Stimulated activated naive CD8-positive, alpha-beta T cell treated with anti-CD3 and anti-CD28 coated beads, Interleukin-15, amount 100 ng/mL, for 72 hours (primary cell): ENCODE measurements around the gene ZC3H7B.
"Not testable (repeated sequence)": the region's sequence is repeated elsewhere in the genome, so short reads cannot be mapped to it uniquely, and the experiment has no call there.

Source experiments
- ATAC-seq: fragments of 150-1000 bp; cut with Tn5 transposase; 2 replicates; pipeline ENCODE4 v1.10.0; 2021; ENCODE audit warnings: mild to moderate bottlenecking, moderate library complexity
- DNase-seq, 2 donors: peaks; one replicate each; pipeline ENCODE4 v3.0.0; 2021 to 2022
- H3K27ac Mint-ChIP-seq, 2 donors: one replicate each; pipeline ENCODE4 v1.8.0; 2022; ENCODE audit warnings: mild to moderate bottlenecking in 2 of 2, mixed read lengths in 2 of 2, moderate library complexity in 2 of 2
- H3K27me3 Mint-ChIP-seq: one replicate; pipeline ENCODE4 v1.8.0; 2022; ENCODE audit warnings: mixed read lengths
- H3K4me1 Mint-ChIP-seq: one replicate; pipeline ENCODE4 v1.8.0; 2022; ENCODE audit warnings: mild to moderate bottlenecking, mixed read lengths
- H3K4me3 Mint-ChIP-seq, 2 donors: one replicate each; pipeline ENCODE4 v1.8.0; 2022; ENCODE audit warnings: mild to moderate bottlenecking in 2 of 2, mixed read lengths in 2 of 2, moderate library complexity in 1 of 2
- H3K9me3 Mint-ChIP-seq, 2 donors: one replicate each; pipeline ENCODE4 v1.8.0; 2022; ENCODE audit warnings: mixed read lengths in 2 of 2

Gene ZC3H7B

GRCh38 chr22:41280065-41280464 lies 21.3 kb upstream of the ZC3H7B start:
- ATAC-seq: no peak
- Mint-ChIP-seq H3K9me3 (no peaks in the 10 kb centered on the region), H3K27ac (no peak overlapping the region)

GRCh38 chr22:41280854-41281253 lies 20.5 kb upstream of the ZC3H7B start:
- Mint-ChIP-seq H3K27ac (peak overlapping the region; percentile 81 to 93), H3K4me3 (no peak overlapping the region)

More at GRCh38 chr22:41280065-41280464, 21.3 kb upstream of the ZC3H7B start:
- H3K27me3 Mint-ChIP-seq: no peaks in the 10 kb centered on the region
- H3K4me1 Mint-ChIP-seq: peaks cover 38% of the 10 kb centered on the region
- no peak overlapping the region for H3K4me3 Mint-ChIP-seq
- DNase-seq: no peak

GRCh38 chr22:41284465-41284864 lies 16.9 kb upstream of the ZC3H7B start:
- no peak for ATAC-seq
- DNase-seq: no peak
- peak overlapping the region; percentile 94 to 96 for H3K4me3 Mint-ChIP-seq
- H3K9me3 Mint-ChIP-seq: no peaks in the 10 kb centered on the region
- H3K4me1 Mint-ChIP-seq: peaks cover 54% of the 10 kb centered on the region
- no peaks in the 10 kb centered on the region for H3K27me3 Mint-ChIP-seq
- H3K27ac Mint-ChIP-seq: peak overlapping the region; percentile 82 to 100

More at GRCh38 chr22:41280854-41281253, 20.5 kb upstream of the ZC3H7B start:
- no peak for DNase-seq
- Mint-ChIP-seq H3K9me3 (no peaks in the 10 kb centered on the region), H3K4me1 (peaks cover 40% of the 10 kb centered on the region), H3K27me3 (no peaks in the 10 kb centered on the region)
- no peak for ATAC-seq

DNA sequence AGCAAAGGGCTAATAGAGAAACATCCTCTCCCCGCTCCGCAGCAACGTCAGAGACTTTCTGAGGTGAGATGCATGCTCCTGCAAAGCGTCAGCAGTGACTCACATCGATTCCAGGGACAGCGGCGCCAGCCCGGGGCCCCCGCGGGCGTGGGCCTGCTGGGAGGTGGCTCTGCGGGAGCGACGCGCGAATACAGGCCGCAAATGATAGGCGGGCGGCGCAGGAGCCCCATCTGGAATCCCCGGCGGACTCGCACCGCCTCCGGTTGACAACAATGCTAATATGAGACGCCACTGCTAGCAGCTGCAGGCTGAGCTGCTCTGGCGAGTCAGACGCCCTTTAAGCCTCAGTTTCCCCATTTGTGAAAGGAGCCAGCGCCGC lies 15.9 kb upstream of the ZC3H7B start:
- Mint-ChIP-seq H3K27ac (peak overlapping the region; percentile 99 to 100), H3K27me3 (no peaks in the 10 kb centered on the region), H3K9me3 (no peaks in the 10 kb centered on the region), H3K4me3 (peak overlapping the region; percentile 94 to 96), H3K4me1 (peaks cover 51% of the 10 kb centered on the region)
- DNase-seq (peak; percentile 93 to 95), ATAC-seq (peak; percentile 76)

- Mint-ChIP-seq H3K4me3 (peak within 1 kb of the TSS; percentile 94 to 96), H3K27me3 (no peaks in the 10 kb centered on the region), H3K4me1 (peaks cover 45% of the 10 kb centered on the region), H3K27ac (peak within 1 kb of the TSS; percentile 99 to 100), H3K9me3 (no peaks in the 10 kb centered on the region)
- ATAC-seq (peak; percentile 91), DNase-seq (peak; percentile 99)
Measured at GRCh38 chr22:41285820-41286638, 15.3 kb upstream of the ZC3H7B start, which contains the start of gene RANGAP1. Gene RANGAP1, minus strand, starts transcription at chr22:41286187. Its CDS starts 5,143 bp downstream, at chr22:41281044.

DNA sequence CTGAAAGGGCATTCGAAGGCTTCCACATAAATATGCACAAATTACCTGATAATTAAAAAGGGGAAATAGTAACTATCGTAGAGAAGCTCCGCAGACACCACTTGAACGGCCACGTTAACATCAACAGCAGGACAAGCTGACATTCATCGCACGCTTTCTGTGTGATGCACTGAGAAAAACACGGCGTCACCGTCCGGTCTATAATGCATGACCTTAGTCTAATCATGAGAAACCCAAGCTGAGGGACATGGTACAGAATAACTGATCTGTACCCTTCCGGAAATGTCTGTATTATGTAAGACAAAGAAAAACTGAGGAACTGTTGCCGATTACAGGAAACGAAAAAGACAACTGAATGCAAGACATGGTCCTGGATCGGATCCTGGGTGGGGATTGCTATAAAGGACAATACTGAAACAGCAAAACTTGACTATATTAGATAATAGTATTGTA lies 14.7 kb upstream of the ZC3H7B start:
- Mint-ChIP-seq H3K4me3 (peak overlapping the region; percentile 94 to 96), H3K4me1 (peaks cover 38% of the 10 kb centered on the region), H3K27me3 (no peaks in the 10 kb centered on the region), H3K9me3 (no peaks in the 10 kb centered on the region), H3K27ac (peak overlapping the region; percentile 99 to 100)
- ATAC-seq: peak; percentile 63
- DNase-seq: peak in 1 of 2 donors; percentile 79

GRCh38 chr22:41288245-41288946 lies 12.9 kb upstream of the ZC3H7B start:
- DNase-seq: no peak
- Mint-ChIP-seq H3K27me3 (no peaks in the 10 kb centered on the region), H3K9me3 (no peaks in the 10 kb centered on the region), H3K27ac (peak overlapping the region; percentile 93 to 95), H3K4me3 (peak overlapping the region; percentile 13 to 51), H3K4me1 (peaks cover 28% of the 10 kb centered on the region)
- no peak for ATAC-seq

GRCh38 chr22:41289671-41290070 lies 11.7 kb upstream of the ZC3H7B start:
- ATAC-seq: no peak
- Mint-ChIP-seq H3K9me3 (no peaks in the 10 kb centered on the region), H3K4me3 (no peak overlapping the region), H3K27ac (peak overlapping the region in 1 of 2 donors; percentile 50), H3K27me3 (no peaks in the 10 kb centered on the region), H3K4me1 (peaks cover 21% of the 10 kb centered on the region)
- DNase-seq: no peak

- Mint-ChIP-seq H3K9me3 (no peaks in the 10 kb centered on the region), H3K27me3 (no peaks in the 10 kb centered on the region), H3K27ac (no peak overlapping the region), H3K4me1 (peaks cover 15% of the 10 kb centered on the region), H3K4me3 (no peak overlapping the region)
- ATAC-seq (no peak), DNase-seq (no peak)
Measured at GRCh38 chr22:41290262-41291221, 10.8 kb upstream of the ZC3H7B start.

GRCh38 chr22:41294816-41295215 lies 6.5 kb upstream of the ZC3H7B start:
- not testable (repeated sequence) for H3K27me3 Mint-ChIP-seq, ATAC-seq, H3K27ac Mint-ChIP-seq, H3K9me3 Mint-ChIP-seq, H3K4me3 Mint-ChIP-seq, H3K4me1 Mint-ChIP-seq, DNase-seq

DNA sequence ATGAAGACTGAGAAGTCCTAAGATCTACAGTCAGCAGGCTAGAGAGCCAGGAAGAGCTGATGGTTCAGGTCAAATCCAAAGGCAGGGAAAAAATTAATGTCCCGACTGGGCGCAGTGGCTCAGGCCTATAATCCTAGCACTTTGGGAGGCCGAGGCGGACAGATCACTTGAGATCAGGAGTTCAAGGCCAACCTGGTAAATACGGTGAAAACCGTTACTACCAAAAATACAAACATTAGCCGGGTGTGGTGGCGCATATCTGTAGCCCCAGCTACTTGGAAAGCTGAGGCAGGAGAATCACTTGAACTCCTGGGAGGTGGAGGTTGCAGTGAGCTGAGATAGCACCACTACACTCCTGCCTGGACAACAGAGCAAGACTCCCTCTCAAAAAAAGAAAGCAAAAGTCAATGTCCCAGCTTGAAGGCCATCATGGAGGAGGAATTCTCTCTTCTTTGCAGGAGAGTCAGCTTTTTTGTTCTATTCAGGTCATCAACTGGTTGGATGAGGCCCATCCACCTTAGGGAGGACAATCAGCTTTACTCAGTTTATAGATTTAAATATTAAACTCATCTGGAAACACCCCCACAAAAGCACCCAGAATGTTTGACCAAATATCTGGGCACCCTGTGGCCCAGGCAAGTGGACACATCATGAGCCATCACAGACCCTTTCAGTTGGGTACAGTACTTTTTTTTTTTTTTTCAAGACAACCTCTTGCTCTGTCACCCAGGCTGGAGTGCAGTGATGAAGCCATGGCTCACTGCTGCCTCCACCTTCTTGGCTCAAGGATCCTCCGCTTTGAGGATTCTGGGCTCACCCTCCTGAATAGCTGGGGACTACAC lies 4.3 kb upstream of the ZC3H7B start:
- Mint-ChIP-seq H3K4me3 (no peak overlapping the region), H3K27me3 (no peaks in the 10 kb centered on the region), H3K9me3 (no peaks in the 10 kb centered on the region), H3K4me1 (peaks cover 6% of the 10 kb centered on the region), H3K27ac (no peak overlapping the region)
- no peak for DNase-seq
- no peak for ATAC-seq

DNA sequence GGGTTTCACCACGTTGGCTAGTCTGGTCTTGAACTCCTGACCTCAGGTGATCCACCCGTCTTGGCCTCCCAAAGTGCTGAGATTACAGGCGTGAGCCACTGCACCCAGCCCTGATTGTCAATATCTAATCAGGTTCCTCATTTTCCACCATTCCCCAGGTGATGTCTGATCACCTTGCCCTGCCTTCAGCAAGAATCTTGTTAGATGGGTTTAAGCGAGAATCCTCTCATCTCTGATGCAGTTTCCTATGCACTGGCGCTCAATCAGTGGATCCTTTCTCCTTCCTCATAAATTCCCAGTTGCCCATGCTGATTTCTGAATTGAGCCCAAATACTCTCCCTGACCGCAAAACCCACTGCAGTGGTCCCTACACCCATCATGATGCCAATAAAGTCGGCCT lies 664 bp upstream of the ZC3H7B start:
- no peaks in the 10 kb centered on the region for H3K27me3 Mint-ChIP-seq
- H3K27ac Mint-ChIP-seq: peak overlapping the region in 1 of 2 donors; percentile 89
- H3K4me3 Mint-ChIP-seq: peak overlapping the region; percentile 74 to 79
- H3K4me1 Mint-ChIP-seq: peaks cover 36% of the 10 kb centered on the region
- ATAC-seq: no peak
- H3K9me3 Mint-ChIP-seq: no peaks in the 10 kb centered on the region
- no peak for DNase-seq

- H3K27me3 Mint-ChIP-seq: no peaks in the 10 kb centered on the region
- peak overlapping the region; percentile 90 to 92 for H3K27ac Mint-ChIP-seq
- ATAC-seq: peak; percentile 8
- DNase-seq: peak in 1 of 2 donors; percentile 10
- H3K9me3 Mint-ChIP-seq: no peaks in the 10 kb centered on the region
- H3K4me3 Mint-ChIP-seq: peak overlapping the region; percentile 74 to 85
- H3K4me1 Mint-ChIP-seq: peaks cover 41% of the 10 kb centered on the region
Measured at GRCh38 chr22:41302021-41302767, 869 bp downstream of the ZC3H7B start.

- ATAC-seq: no peak
- DNase-seq: no peak
- H3K27ac Mint-ChIP-seq: peak overlapping the region; percentile 90 to 92
Measured at GRCh38 chr22:41302811-41303210, 1.5 kb downstream of the ZC3H7B start.

More at GRCh38 chr22:41302811-41303210, 1.5 kb downstream of the ZC3H7B start:
- Mint-ChIP-seq H3K4me1 (peaks cover 47% of the 10 kb centered on the region), H3K4me3 (peak overlapping the region; percentile 74 to 85), H3K27me3 (no peaks in the 10 kb centered on the region), H3K9me3 (no peaks in the 10 kb centered on the region)
